SHP77 treated with DMSO at 0.1 percent for 48 hours (cell line): ENCODE measurements around the gene CAMK1D.
"Not testable (repeated sequence)": the region's sequence is repeated elsewhere in the genome, so short reads cannot be mapped to it uniquely, and the experiment has no call there.

Experiments
- DNase-seq: peaks from one replicate; lab custom pipeline; 2025; lab: John Stamatoyannopoulos, UW

Gene CAMK1D

DNA sequence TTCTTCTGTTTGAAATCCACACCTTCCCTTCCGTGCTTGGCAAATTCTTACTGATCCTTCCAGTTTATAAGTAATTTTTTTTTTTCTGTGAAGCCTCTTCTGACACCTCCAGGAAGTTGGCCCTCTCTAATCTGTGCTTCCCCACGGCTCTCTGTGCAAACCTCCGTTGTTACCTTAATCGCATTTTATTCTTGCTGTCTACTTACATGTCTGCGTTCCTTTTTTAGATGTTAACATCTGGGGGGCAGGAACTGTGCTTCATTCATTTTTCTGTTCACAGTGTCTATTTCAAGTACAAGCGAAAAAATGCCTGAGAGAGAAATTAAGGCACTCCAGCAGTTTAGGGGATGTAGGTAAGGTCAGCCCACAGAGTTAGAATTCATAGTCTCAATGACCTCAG lies 8.4 kb upstream of the CAMK1D start:
- DNase-seq: no peak

DNA sequence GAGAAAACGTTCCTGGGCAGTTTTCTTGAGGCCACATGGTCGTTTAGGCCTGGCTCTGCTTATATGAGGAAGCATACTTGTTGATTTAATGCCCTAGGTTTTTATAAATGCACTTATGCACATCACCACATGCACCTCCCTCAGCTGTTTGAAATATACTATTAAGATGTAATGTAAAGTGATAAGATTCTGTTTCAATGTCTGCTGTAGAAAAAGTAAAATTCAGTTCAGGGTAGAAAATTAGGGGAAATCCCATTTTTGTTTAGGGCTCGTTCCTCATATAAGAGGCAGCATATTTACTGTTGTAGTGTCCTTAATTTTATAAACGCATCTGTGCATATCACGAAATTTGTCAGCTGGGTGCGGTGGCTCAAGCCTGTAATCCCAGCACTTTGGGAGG lies 7.8 kb upstream of the CAMK1D start:
- DNase-seq: no peak

DNA sequence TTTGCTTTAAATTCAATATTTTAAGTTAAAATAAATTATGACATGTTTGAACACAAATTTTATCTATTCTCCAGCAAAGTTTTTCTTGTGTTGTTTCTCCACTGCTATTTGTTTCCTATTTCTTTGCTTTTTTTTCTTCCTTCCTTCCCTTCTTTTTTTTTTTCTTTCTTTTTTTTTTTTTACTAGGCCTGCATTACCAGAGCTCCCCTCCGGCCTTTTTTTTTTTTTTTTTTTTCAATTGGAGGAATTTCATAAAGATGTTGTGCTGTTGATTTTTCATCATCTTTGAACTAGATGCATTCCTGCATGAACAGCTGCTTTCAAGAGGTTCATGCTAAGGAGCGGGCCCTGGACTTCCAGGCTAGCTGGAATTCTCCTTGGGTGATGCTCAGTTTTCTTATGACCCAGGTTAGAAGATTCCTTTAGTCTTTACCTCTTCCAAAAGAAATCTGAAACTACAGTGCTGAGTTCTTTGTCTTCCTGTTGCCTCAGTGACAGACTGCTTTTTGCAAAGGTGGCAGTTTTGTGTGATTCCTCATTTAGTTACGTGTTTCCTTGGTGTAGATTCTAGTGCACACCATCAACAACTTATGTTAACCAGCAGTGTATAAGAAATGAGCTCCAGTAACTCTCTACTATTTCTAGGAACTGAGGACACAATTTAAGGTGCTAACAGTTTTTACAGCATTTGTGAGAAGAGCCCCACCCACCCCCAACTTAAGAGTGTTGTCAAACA lies 4.8 kb upstream of the CAMK1D start:
- DNase-seq: no peak

DNA sequence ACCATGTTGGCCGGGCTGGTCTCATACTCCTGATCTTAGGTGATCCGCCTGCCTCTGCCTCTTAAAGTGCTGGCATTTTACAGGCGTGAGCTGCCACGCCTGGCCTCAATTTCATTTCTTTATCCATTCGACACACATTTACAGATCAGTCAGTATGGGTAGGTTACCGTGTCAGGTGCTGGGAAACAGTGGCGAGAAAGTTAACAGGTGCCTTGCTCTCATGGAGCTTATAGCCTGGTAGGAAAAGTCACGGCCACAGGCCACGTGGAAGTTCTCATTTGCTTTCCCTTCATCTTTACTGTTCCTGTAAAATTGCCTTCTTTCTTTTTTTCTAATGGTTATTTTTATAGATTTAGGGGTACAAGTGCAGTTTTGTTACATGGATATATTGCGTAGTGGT lies 2.6 kb upstream of the CAMK1D start:
- DNase-seq: no peak

DNA sequence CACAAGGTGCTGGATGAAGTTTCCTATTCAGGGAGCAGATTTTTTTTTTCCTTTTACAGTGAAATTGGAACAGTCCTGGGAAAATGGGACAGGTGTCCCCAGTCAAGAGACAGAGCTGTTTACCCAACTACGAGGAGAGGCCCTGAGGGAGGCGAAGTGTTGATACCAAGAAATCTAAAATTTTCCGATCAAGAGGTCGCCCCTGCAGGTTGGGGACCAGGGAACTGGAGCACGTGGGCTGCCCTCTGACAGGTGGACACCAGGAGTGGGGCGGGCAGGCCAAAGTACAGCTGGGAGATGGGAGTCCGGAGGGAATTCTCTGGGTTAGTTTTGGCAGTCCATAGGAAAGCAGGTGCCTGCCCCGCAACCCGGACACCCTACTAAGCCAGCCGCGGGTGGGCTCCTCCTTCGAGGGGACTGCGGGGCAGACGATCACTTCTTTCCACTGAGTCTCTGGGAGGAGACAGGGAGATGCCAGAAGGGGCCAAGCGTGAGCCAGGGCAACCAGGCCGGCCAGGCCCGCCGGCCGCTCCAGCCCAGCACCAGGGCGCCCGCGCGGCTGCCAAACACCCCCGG lies 965 bp upstream of the CAMK1D start:
- no peak for DNase-seq

DNA sequence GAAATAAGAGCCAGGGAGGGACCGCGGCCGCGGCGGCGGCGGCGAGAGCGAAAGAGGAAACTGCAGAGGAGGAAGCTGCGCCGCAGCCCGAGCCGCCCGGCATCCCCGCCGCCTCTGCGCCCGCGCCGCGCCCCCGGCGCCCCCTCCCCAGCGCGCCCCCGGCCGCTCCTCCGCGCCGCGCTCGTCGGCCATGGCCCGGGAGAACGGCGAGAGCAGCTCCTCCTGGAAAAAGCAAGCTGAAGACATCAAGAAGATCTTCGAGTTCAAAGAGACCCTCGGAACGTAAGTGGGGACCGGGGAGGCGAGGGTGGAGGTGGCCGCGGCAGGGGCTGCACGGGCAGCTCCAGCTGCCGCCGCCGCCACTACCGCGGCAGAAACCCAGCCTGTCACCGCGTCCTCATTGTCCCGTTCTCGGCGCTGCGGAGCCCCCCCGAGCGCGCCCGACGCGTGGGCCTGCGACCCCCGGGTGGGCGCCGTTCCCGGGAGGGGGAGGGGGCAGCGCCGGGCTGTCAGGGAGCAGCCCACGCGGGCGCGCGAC lies 351 bp downstream of the CAMK1D start:
- DNase-seq: no peak

DNA sequence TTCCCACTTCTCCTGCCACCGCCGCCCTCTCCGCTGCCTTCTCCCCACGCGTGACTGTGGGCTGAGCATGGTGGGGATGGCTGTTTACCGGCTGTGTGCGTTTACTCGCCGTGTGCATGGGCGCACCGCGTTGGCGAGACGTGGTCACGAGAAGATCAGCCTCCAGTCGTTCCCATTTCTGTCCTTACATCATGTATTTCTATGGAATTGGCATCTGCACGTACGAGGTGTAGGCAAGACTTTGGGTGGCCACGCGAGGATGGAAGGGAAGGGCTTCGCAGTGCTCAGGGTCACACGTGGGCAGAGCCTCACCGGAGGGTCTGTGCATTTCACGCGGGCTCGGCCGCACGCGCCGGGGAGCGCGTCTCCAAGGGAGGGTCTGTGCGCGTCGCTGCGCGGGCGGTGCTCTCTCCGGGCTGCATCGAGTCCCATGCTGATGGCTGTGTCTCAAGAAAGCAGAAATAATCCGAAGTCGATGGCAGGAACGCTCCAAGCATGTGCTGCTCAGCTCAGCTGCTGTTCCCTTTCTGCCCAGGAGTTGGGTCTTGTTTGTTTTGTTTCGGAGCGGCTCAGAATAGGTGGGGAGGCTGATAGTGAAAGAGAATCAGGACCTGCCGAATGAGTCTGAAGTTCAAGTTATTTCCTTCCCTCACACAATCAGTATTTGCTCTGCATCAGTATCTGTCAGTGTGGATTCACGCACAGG lies 973 bp downstream of the CAMK1D start:
- DNase-seq: no peak

DNA sequence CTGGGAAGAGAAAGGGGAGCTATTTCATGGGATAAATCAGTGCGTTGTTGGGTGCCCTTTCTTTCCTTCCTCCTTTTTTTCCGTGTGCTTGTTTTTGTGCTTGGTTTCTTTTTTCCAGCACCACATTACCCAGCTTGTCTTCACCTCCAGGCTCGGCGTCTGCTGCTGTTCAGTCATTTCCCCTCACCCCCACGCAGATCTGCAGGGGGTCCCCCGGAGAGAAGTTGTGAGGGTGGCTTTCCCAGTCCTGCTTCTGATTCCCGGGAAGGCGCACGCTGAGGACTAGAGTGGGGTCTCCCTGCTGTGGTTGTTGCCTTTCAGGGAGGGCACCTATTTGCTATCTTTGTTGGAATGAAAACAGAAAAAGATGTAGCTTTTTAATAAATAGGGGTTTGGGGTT lies 1.6 kb downstream of the CAMK1D start:
- no peak for DNase-seq

DNA sequence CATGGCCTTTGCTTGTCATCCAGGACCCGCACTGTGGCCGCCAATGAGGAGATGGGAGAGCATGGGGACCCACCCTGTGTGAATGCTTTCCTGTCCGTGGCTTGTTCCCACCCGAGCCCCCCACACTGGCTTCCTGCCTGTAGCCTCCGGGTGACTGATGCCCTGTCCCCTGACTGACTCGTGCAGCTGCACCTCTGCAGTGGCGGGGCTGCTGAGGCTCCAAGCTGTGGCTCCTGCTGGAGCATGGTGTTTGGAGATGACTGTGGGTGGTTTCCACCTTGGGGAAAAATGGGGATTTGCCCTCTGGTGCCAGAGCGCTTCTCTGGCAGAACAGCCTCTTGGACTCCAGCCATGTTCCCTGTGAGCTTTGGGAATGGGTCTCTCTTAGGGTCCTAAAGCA lies 2.1 kb downstream of the CAMK1D start:
- no peak for DNase-seq

DNA sequence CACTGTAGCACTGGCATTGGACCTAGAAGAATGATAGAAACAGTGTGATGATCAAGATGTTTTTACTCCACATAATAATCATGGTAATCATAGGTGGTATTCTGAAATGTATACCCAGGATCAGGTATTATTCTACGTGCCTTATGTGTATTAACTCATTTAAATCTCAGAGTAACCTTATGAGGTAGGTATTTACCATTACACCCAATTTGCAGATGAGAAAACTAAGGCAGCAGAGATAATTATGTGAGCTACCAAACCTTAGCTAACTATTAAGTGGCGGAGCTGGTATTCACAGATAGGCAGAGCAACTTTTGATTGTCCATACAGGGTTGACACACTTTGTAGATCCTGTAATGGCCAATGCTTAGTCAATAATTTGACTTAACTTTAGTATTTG lies 2.5 kb downstream of the CAMK1D start:
- DNase-seq: no peak

DNA sequence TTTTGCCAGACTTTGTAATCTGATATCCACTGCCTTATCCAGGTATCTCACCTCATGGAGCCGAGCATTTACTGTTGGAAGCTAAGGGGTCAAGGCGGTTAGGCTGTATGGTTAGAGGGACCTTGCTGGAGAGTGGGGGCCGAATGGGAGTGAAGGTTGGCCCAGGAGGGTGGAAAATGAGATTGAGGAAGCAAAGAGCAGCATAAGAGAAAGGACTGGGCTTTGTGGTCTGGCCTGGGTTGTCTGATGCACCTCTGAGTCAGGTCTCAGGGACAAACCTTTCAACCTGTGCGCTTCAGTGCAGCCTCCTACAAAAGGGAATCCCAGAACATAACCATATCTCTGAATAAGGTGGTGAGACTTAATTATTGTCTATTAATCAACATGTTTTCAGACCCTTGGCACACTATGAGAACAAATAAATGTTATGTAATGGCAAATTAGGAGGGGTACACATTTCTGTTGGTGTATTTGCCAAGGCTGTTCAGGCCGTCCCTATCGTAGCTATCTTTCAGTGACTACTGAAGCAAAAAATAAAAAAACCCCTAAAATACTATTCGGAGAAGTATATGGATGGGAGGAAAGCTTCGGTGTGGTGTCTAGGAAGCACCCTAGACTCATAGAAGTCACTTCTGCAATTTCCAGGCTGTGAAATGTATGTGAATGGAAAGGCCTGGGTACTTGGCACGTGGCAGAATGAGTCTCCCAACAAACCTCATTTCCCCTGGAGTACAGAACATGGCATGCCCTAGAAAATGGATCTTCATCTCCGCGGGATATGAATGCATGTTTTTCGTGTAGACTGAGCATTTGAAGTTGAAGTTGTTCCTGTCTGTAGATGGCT lies 4.3 kb downstream of the CAMK1D start:
- no peak for DNase-seq

DNA sequence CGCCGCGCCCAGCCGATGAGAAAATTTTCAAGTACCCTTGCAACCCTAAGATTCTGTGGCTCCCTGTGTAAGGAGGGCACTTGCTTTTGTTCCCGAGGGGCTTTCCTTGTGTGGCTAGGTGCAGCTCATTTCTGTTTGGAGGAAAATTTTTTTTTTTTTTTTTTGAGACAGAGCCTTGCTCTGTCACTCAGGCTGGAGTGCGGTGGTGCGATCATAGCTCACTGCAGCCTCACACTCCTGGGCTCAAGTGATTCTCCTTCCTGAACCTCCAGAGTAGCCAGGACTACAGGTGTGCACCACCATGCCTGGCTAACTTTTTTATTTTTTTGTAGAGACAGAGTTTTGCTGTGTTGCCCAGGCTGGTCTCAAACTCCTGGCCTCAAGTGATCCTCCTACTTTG lies 5.3 kb downstream of the CAMK1D start:
- not testable (repeated sequence) for DNase-seq

DNA sequence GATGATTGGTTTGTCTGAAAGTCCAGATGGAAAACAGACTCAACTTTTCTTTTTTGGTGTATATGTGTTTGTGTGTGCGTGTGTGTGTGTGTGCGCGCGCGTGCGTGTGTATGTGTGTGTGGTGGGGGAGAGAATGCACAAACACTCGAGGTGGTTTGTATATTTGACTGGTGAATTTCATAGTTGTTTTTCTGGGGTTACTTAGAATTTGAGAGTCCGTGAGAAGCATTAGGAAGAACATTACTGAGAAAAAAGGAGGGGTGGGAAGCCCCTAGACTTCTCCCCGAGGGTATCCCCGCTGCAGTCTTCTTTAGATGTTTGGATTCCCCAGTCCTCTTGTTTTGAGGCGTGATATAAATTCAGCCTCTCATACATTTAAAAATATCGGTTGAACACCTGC lies 6.0 kb downstream of the CAMK1D start:
- no peak for DNase-seq

DNA sequence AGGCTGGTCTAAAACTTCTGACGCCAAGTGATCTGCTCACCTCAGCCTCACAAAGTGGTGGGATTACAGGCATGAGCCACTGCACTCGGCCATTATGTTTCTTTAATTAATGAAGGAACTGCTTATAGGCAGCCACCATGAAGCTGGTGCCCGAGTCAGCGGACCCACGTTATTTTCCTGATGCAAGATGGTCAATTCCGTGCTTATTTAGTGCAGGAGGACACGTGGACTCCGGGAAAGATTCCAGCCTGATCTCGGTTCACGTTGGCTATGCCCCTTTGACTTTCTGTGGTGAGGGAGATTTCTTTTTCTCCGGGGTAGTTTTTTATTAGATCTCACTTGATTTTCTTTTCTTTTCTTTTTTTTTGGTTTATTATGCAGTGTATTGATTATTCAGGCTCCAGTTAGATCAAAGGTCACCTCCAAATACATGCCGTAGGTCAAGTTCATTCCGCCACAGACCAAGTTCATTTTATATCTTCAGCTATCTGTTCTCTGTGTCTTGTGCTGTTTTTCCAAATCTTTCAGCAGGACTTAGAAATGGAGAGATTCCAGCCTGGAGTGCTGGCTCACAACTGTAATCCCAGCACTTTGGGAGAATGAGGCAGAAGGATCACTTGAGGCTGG lies 8.3 kb downstream of the CAMK1D start:
- DNase-seq: no peak

DNA sequence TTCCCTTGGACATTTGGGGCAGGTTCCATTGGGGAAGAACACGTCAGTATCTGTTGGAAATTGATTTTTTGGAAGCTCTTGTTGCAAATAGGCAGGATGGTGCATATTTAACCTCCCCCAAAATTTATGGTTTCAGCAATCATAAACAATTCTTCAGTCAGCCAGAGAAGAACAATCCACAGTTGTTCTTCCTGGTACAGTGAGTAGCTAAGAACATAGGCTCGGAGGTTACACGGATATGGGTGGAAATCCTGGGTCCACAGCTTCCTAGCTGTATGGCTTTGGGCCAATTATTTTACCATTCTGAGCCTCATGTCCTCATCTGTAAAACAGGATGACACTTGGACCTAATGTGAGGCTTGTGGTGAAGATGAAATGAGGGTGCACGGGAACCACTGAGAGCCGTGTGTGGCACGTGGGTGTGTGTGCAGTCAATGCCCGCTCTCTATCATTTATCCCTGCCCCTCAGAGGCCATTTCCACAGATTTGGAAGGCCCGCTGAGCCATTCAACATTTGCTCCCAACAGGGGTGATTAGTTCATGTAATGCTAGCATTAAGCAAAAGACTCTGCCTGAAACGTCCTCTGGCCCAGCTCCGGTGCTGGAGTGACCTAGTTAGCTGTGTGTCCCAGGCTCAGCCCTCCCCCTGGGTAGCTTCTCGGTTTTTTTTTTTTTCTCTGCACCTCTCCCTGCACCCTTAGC lies 9.7 kb downstream of the CAMK1D start:
- DNase-seq: no peak

DNA sequence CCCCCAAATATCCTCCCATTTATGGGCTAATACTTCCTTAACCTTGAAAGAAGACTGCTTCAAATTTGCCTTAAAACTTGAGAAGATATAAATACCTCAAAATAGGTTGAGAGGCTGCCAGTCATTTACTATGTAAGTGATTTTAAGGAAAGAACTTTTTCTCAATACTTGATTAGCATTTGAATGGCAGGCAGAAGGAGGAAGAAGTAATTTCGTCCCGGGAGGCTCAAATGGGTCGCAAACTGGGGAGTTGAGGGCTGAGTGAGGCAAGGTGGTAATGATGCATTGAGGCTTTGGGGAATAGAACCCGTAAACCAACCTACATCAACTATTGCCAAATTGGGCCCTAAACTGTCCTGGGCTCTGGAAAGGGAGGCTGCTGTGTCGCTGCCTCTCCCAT lies 11.1 kb downstream of the CAMK1D start:
- DNase-seq: no peak

DNA sequence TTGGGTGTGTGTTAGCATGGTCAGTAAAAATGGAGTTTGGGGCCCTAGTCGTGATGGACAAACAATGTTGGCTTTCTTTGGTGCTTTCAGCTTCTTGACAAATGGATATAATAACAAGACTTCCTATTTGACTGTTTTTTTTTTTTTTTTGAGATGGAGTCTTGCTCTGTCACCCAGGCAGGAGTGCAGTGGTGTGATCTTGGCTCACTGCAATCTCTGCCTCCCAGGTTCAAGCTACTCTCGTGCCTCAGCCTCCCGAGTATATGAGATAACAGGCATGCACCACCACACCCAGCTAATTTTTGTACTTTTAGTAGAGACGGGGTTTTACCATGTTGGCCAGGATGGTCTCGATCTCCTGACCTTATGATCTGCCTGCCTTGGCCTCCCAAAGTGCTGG lies 11.8 kb downstream of the CAMK1D start:
- DNase-seq: not testable (repeated sequence)

DNA sequence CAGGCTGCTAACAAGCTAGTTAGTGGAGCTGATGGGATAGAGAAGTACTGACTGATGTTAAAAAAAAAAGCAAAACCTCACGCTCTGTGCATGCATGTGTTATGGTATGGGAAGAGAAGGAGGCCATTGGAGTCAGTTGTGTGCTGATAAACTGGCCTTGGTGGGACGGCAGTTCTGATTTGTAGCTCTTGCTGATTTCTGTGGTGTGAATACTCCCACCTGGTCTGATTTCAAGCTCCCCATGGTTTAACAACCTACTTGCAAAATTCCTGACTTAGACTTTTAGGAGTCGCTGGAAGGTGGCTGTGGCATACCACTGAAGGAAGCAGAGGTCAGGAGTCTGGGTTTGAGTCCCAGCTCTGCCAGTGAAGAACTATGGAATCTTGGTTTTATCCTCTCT lies 15.2 kb downstream of the CAMK1D start:
- DNase-seq: no peak

DNA sequence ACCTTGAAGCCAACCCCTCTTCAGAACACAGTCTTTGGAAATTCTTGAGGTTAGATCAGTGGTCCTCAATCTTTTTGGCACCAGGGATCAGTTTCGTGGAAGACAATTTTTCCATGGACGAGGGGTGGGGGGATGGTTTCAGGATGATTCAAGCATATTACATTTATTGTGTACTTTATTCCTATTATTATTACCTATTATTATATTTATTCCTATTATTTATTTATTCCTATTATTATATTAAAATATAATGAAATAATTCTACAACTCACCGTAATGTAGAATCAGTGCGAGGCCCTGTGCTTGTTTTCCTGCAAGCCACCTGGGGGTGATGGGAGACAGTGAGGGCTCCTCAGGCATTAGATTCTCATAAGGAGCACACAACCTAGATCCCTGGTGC lies 17.9 kb downstream of the CAMK1D start:
- no peak for DNase-seq

DNA sequence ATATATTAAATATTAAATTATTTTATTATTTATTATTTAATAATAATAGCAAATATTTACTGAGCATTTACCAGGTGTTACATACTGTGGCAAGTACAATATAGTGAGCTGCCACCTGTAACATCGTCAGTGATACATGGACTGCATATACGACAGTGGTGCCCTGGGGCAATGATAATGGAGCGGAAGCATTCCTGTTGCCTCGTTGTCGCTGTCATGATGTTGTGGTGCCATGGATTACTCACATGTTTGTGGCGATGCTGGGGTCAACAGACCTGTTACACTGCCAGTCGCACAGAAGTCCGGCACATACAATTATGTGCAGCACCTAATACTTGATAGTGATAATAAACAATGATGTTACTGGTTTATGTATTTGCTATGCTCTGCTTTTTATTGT lies 20.6 kb downstream of the CAMK1D start:
- no peak for DNase-seq

DNA sequence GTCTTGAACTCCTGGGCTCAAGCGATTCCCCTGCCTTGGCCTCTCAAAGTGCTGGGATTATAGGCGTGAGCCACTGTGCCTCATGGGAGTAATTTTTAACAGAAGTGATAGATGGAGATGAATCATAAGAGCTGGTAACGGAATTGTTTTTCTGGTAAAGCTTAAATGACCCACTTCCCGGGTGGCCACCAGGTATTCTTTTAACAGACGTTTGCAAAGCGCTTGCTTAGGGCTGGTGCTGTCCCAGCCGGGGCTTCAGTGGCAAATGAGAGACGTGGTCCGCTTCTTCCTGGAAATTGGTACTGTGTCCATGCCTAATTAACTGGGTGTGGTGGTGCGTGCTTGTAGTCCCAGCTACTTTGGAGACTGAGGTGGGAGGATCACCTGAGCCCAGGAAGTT lies 23.5 kb downstream of the CAMK1D start:
- no peak for DNase-seq
